Activated T-cell treated with anti-CD3 and anti-CD28 coated beads, Interleukin-2, amount 50 U/mL, for 1 hour (primary cell): ENCODE data around the gene MARCHF6.
"Not testable (repeated sequence)": the region's sequence is repeated elsewhere in the genome, so short reads cannot be mapped to it uniquely, and the experiment has no call there.

ENCODE experiments used
- DNase-seq: peaks from one replicate; pipeline ENCODE4 v3.0.0-alpha.2; 2020

MARCHF6 gene

GRCh38 chr5:10352430-10353240 lies 860 bp upstream of the MARCHF6 start:
- no peak for DNase-seq

- no peak for DNase-seq
These were observed 765 bp downstream of the MARCHF6 start for GRCh38 chr5:10354048-10354872.

GRCh38 chr5:10355071-10355889 lies 1.8 kb downstream of the MARCHF6 start:
- DNase-seq: no peak

- DNase-seq: no peak
These were observed 5.5 kb downstream of the MARCHF6 start for GRCh38 chr5:10358999-10359398.

GRCh38 chr5:10360686-10361085 lies 7.2 kb downstream of the MARCHF6 start:
- no peak for DNase-seq

- no peak for DNase-seq
These were observed 10.2 kb downstream of the MARCHF6 start for GRCh38 chr5:10363519-10364185.

GRCh38 chr5:10364186-10364689 lies 10.7 kb downstream of the MARCHF6 start:
- no peak for DNase-seq

GRCh38 chr5:10365782-10366181 lies 12.3 kb downstream of the MARCHF6 start:
- no peak for DNase-seq

GRCh38 chr5:10366310-10367272 lies 13.1 kb downstream of the MARCHF6 start:
- no peak for DNase-seq

- DNase-seq: no peak
These were observed 14.1 kb downstream of the MARCHF6 start for GRCh38 chr5:10367579-10367978.

GRCh38 chr5:10370931-10371330 lies 17.4 kb downstream of the MARCHF6 start:
- DNase-seq: no peak

GRCh38 chr5:10371369-10371768 lies 17.9 kb downstream of the MARCHF6 start:
- not testable (repeated sequence) for DNase-seq

GRCh38 chr5:10372726-10373709 lies 19.5 kb downstream of the MARCHF6 start:
- no peak for DNase-seq

- no peak for DNase-seq
These were observed 20.8 kb downstream of the MARCHF6 start for GRCh38 chr5:10374046-10375022.

- not testable (repeated sequence) for DNase-seq
These were observed 21.7 kb downstream of the MARCHF6 start for GRCh38 chr5:10375146-10375545.

- no peak for DNase-seq
These were observed 23.0 kb downstream of the MARCHF6 start for GRCh38 chr5:10376544-10376943.

- no peak for DNase-seq
These were observed 23.6 kb downstream of the MARCHF6 start for GRCh38 chr5:10377081-10377480.

- DNase-seq: no peak
These were observed 28.3 kb downstream of the MARCHF6 start for GRCh38 chr5:10381803-10382202.

GRCh38 chr5:10384483-10384882 lies 31.0 kb downstream of the MARCHF6 start:
- no peak for DNase-seq
